B cell (primary cell): ENCODE data around the gene TBC1D30.

Experiments used
- EZH2 ChIP-seq: IDR thresholded peaks from 2 replicates; pipeline ENCODE4 v1.6.1; 2012; ENCODE audit warnings: borderline replicate concordance, low read depth, mild to moderate bottlenecking, moderate library complexity, low read length; ENCODE audit not compliant: insufficient read depth, poor library complexity, severe bottlenecking
- TF ChIP-seq, protein P1 (sequence below): fragments of 200-600 bp; IDR thresholded peaks from one replicate; pipeline ENCODE4 v1.8.0; 2022; ENCODE audit warnings: antibody characterized with exemption, mild to moderate bottlenecking

DNA sequence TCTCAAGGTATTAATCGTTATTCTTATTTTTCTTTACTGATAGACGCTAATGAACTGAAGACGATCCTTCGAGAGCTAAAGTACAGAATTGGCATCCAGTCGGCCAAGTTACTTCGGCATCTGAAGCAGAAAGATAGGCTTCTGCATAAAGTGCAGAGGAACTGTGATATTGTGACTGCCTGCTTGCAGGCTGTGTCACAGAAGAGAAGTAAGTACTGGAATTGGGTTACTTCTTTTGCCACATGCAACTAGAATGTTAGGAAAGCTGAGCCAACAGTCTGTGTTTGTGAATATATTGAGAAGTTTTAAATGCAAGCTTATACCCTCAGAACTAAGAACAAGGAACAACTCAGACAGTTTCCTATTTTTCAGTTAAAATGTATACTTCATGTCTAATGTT, 38.6 kb upstream of the TBC1D30 start:
- TF ChIP-seq, protein P1, sequence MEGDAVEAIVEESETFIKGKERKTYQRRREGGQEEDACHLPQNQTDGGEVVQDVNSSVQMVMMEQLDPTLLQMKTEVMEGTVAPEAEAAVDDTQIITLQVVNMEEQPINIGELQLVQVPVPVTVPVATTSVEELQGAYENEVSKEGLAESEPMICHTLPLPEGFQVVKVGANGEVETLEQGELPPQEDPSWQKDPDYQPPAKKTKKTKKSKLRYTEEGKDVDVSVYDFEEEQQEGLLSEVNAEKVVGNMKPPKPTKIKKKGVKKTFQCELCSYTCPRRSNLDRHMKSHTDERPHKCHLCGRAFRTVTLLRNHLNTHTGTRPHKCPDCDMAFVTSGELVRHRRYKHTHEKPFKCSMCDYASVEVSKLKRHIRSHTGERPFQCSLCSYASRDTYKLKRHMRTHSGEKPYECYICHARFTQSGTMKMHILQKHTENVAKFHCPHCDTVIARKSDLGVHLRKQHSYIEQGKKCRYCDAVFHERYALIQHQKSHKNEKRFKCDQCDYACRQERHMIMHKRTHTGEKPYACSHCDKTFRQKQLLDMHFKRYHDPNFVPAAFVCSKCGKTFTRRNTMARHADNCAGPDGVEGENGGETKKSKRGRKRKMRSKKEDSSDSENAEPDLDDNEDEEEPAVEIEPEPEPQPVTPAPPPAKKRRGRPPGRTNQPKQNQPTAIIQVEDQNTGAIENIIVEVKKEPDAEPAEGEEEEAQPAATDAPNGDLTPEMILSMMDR = no peak
- TF ChIP-seq EZH2 = no peak
